Activated CD4-positive, alpha-beta T cell treated with anti-CD3 and anti-CD28 coated beads for 24 hours (primary cell): ENCODE data around the gene TYMP.

Source experiments
- DNase-seq, 2 donors: peaks; one replicate each; pipeline ENCODE4 v3.0.0-alpha.2; 2020; ENCODE audit warnings: low read depth in 2 of 2

Gene TYMP

DNA sequence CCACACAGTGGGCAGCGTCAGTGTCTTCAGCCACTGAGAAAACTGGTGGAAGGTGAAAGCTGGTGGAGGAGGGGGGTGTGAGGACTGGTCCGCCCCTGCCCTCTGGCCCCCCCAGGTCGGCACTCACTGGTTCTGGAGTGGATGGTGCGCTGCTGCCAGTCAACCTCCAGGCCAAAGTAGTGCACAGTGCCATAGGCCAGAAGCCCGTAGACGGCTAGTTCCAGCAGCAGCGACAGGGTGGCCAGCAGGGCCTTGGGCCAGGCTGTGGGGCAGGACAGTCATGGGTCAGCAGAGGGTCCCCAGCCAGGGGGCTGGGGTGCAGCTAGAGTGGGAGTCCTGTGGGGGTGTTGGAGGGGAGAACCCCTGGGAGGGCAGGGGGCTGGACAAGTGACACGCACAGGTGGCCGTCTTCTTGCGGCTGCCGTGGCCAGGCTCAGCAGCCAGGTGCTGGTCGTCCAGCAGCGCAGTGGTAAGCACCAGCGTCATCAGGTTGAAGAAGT is 24.5 kb downstream of the TYMP start:
- no peak for DNase-seq

DNA sequence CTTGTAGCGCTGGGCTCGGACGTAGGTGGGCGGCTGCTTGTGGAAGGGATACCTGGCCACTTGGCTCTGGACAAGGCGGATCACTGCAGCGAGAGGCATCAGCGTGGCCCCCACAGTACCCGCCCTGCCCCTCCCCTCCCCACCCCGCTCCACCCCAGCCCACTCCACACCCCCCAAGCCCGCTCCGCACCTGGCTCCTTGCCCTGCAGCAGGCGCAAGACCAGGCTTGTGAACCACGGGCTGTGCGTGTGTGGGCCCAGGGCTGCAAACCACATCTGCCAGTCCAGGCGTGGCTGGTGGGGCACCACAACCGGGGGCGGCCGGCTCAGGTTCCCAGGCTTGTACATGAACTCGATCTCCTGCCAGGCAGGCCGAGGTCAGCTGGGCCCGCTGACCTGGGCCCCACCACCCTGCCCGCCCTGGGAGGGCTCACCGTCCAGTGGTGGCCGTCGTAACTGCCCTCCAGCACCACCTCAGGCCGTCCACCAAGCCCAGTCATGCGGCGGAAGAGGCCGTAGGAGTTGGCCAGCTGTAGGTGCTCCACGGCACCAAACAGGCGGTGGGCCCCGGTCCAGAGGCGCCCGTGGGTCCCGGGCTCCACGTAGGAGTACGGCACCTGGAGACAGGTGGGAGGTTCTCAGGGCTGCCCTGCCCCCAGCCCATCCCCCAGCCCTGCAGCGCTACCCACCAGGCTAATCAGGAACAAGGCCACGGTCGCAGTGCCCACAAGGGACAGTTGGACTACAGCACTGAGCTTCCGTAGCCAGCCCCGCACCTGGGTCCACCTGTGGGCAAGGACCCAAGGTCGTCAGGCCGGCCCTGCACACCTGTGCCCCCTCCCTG is 25.2 kb downstream of the TYMP start:
- DNase-seq: no peak

DNA sequence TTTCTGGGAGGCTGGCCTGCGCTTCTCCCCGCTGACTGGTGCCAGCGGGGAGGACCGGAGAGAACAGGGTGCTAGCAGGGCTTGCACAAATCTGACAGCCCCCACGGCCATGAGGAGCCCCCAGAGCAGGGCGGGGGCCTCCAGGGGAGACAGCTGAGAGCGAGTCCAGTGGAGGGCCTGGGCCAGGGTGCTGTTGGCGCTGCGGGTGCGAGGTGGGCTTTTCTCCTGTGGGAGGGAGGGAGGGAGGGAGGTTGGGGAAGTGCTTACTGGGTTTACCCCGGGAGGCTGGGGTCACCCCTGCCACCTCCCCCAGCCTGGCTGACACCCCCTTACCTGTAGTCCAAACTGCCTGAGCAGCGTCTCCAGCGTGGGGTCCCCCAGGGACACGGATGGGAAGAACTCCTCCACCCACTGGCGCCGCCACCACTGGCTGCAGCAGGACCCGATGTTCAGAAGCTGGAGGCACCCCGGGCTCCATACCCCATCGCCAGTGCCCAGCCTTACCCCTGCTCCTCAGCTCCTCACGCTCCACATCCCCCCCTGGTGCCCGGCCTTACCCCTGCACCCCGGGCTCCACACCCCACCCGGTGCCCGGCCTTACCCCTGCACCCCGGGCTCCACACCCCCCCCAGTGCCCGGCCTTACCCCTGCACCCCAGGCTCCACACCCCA is 26.2 kb downstream of the TYMP start:
- no peak for DNase-seq

DNA sequence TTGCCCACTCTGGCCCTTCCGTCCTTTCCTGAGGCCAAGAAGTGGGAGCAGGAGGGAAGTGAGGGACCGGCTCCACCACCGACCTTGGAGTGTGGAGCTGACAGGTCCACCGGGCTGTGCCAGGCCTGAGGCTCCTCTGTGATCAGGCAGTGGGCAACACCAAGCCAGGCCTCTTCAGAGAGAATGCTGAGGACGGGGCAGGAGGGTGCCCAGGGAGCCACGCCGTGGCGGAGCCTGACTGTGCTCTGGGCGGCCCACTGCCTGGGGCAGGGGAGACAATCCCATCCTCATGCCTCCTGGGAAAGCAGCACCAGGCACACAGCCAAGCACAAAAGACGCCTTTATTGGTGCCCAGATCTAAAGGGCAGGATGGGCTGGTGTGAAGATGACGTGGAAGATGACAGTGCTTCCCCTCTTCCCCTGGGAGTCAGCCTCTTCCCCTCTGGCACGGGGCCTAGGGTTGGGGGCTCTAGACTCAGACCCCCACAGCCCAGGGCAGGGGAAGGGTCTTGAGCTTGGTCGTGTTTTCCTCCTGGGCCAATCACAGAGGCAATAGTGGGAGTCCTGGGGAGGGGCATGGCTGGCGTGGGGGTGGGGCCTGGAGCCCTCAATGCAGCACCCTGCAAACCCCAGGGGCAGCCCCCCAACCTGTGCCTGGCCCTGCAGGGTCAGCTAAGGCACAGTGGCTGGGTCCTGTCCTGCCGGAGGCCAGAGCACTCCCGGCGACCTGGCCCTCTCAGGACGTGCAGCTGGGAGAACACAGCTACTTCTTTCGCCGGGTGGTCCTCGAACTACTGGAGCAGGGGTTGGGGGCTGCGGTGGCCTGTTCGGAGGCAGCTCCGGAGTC is 27.0 kb downstream of the TYMP start:
- DNase-seq: no peak

DNA sequence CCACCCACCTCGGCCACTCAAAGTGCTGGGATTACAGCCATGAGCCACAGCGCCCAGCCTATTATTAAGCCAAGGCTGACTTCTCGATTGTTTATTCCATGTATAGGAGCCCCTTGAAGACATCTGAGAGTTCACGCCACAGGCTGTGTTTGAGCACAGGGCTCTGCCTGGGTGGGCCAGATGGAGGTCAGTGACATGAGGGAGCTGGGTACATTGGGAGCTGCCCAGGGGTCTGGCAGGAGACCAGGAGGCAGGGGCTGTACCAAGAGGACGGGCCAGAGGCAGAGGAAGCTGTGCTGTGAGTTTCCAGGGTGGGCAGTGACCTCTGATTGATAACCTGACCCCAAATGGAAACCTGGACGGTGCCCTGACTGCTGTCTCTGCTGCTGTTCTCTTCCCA is 27.7 kb downstream of the TYMP start:
- DNase-seq: no peak

DNA sequence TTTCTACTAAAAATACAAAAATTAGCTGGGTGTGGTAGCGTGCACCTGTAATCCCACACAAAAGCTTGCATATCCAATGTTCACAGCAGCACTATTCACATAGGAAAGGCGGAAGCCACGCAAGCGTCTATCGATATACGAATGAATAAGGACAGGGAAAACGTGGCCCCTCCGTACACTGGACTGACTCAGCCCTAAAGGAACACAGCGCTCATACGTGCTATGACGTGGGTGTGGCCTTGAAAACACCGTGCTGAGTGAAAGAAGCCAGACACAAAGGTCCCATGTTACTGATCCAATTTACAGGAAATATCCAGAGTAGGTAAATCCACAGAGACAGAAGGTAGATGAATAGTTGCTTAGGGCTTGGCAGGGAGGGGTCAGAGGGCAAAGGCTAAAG is 29.4 kb downstream of the TYMP start:
- DNase-seq: no peak

DNA sequence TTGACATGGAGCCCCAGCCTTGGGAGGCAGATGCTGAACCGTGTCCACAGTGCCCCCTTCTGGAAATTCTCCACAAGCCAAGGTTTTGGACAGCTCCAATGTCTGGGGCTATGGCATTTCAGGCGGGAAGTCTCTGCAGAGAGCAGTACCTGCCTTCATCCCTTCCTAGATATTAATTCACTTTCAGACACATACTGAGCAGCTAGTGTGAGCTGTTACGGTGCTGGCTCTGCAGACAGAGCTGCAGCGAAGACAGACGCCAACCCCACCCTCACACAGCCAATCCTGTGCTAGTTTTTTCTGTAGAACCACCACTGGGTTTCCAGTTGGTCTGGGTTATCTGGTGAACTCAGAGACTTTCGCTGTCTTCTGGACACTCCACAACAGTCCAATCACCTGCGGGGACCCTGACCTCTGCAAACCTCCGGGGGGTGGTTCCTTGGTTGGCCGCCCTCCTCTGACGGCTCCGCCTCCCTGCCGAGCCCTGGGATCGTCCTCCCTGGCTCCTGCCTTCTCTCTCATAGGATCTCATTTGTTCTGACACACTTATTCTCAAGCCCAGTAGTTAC is 31.4 kb downstream of the TYMP start:
- peak; percentile 43 to 61 for DNase-seq

DNA sequence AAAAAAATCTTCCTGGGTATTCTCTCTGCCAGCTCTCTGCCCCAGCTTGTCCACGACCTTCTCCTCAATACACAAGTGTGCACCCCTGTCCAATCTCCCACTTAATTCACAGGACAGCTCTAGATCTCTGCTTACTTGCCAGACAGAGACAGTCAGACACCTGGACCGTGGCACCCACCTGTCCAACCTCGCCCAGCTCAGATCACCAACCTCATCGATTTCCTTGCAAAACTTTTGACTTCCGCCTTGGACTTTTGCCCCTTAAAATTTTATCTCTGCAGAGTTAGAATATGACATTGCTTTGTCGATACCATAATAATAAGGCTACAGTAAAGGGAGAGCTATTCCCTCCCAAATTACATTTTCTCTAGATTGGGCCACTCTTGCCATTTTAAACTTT is 32.7 kb downstream of the TYMP start:
- no peak for DNase-seq

DNA sequence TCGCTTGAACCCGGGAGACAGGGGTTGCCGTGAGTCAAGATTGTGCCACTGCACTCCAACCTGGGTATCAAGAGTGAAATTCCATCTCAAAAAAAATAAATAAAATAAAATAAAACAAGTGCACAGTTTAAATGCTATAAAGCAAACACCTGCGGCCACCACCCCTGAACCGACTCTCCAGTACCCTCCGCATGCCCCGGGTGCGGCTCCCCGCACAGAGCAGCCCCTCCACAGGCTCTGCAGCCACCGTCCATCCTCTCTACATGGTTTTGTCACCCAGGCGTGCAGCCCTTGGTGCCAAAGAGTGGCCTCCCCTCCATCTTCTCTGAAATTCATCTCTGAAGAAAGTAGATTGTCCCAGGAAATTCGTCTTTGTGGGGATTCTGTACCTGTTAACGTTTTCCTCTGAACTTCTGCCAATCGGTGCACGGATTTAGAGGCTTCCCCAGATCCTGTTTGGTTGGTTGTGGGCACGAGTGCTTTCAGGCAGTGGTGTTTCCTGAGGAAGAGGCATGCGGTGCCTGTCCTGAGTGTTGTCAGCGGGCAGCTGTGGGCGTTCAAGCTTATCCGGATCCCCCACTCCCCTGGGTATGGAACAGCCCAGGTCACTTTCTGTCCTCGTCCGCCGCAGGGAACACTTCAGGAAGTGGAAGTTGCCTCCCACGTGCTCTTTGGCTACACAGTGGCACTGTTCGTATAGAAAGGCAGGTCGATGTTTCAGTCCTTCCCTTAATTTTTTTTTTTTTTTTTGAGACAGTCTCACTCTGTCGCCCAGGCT is 39.1 kb downstream of the TYMP start:
- DNase-seq: no peak

DNA sequence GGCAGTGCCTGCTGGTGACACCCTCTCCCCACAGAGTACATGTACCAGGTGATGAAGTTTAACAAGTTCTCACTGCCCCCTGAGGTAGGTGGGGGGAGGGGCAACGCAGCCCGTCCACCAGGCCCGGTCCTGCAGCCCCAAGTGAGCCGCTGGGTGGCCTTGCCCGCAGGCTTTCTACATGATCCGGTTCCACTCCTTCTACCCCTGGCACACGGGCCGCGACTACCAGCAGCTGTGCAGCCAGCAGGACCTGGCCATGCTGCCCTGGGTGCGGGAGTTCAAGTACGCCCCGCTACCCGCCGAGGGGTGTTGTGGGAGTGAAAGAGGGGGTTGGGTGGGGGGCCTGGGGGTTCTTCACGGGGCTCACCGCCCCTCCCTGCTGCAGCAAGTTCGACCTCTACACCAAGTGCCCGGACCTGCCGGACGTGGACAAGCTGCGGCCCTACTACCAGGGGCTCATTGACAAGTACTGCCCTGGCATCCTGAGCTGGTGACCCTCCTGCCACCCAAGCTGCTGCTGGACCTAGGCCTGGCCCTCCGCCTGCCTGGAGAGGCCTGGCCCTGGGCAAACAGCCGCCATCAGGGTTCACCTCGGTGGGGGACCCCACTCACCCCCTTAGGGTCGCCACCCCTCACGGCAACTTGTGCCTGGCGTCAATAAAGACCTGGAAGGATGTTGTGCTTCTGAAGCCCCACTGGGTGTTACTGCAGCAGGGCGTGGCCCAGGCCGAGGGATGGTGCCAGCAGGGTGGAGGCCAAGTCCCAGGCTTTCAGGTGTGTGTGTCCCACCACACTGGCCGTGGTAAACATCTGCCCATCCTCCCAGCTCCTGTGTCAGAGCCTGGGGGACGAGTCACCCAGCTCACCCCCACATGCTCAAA is 40.2 kb downstream of the TYMP start:
- DNase-seq: no peak

DNA sequence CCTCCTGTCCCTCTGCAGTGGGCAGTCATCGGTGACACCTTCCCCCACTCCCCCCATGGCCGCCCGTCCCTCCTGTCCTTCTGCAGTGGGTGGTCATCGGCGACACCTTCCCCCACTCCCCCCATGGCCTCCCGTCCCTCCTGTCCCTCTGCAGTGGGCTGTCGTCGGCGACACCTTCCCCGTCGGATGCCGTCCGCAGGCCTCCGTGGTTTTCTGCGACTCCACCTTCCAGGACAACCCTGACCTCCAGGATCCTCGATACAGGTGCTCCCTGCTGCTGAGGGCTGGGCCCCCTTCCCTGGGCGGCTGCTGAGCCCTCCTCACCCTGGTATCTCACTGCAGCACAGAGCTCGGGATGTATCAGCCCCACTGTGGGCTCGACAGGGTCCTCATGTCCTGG is 40.9 kb downstream of the TYMP start:
- DNase-seq: no peak

DNA sequence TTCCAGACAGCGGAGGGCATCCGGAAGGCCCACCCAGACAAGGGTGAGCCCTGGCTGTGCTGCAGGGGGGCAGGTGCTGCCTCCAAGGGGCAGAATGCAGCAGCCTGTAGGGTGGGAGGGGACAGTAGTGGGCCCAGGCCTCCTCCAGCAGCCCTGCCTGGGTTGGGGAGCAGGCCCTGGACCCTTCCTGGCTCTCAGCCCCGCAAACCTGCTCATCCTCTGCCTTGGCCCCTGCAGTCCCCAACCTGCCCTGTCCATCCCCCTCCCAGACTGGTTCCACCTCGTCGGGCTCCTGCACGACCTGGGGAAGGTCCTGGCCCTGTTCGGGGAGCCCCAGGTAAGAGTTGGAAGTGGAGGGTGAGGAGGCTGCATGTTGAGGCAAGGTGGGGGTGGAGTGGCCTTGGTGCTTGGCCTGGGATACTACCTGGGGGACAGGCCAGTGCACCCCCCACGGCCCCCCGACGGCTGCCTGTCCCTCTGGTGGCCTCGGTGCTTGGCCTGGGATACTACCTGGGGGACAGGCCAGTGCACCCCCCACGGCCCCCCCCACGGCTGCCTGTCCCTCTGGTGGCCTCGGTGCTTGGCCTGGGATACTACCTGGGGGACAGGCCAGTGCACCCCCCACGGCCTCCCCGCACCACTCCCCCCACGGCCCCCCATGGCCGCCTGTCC is 41.7 kb downstream of the TYMP start:
- DNase-seq: no peak

DNA sequence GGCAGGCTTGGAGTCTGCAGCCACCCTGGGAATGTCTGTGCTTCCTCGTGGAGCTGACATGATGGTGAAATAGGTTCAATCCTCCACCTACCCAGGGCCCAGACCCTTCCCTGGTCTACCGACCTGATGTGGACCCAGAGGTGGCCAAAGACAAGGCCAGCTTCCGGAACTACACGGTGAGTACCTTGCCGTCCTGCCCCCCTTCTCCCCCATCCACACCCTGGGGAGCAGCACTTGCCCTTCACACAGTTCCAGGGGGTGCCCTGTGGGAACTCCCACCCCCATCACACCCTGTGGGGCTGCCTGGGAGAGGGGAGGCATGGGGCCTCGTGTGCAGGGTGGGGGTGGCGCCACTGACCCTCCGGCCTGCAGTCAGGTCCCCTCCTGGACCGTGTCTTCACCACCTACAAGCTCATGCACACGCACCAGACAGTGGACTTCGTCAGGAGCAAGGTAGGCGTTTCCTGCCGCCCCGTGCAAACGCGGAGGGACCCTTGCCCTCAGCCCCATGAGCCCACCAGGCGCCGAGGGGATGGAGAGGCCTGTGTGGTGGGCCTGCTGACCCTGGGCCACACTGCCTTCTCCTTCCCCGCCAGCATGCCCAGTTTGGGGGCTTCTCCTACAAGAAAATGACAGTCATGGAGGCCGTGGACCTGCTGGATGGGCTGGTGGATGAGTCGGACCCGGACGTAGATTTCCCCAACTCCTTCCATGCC is 42.4 kb downstream of the TYMP start:
- no peak for DNase-seq

DNA sequence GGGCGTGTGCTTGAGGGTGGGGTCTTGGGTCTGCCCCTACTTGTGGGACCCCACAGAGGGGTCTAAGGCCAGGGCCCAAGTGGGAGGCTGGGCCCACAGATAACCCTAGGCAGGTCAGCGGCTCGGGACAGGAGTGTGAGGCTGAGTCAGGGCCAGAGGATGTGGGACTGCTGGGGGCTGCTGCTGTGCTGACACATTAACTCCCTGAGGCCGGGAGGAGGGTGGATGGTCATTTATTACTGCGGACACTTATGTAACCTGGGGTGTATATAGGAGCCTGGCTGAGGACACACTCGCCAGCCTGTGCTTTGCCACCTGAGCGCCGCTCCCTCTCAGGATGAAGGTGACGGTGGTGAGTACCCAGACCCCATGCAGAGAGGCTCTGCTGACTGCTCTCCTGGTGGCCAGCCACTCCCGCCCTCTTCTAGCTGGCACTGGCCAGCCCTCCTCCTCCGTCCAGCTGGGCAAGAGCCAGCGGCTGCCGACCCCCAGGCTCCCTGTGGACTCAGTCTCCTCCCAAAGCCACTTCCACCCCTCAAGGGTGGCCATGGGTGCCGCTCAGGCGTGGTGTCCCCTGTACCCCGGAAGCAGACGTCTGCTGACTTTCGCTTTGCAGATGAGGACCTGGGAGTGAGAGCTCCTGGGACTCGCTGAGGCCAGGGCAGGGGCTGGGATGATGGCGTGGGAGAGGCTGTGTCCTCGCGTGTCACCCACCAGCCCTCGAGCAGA is 43.1 kb downstream of the TYMP start, which contains the start of gene MIOX:
Gene MIOX, plus strand, starts transcription at position 299 of the 729 bp plus-strand sequence. Its CDS starts 39 bp downstream, at position 338.
- no peak for DNase-seq

DNA sequence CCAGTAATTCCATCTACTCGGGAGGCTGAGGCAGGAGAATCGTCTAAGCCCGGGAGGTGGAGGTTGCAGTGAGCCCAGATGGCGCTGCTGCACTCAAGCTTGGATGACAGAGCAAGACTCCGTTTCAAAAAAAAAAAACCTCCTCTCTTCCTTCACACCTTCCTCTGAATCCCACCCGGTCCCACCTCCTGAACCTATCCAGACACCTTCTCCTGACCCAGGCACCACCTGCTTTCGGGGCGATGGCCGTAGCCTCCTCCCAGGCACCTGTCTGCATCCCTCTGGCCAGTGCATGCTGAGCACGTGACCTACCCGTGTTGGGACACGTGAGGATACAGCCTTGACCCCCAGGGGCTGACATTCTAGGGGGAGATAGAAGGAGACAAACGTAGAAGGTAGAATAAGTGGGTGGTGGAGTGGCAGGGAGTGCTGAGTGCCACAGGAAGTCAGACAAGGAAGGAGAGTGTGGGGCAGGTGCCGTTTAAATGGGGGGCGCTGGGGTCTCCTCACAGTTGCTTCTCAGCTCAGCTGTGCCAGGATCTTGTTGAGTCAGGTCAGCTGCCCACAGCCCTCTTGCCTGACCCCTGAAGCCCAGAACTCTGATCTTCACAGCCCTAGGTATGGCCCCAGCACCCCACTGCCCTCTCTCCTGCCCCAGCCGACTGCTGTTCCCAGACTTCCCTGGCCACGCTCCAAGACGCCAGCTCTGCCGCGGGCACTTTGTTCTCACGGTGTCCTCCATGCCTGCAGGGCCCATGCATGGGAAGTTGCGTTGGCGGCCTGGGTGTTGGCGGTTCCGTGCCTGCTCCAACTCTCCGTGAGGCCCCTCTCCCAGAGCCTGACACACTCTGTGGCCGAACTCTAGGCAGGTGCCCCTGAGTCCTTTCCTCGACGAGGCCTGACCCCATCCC is 44.3 kb downstream of the TYMP start:
- no peak for DNase-seq

DNA sequence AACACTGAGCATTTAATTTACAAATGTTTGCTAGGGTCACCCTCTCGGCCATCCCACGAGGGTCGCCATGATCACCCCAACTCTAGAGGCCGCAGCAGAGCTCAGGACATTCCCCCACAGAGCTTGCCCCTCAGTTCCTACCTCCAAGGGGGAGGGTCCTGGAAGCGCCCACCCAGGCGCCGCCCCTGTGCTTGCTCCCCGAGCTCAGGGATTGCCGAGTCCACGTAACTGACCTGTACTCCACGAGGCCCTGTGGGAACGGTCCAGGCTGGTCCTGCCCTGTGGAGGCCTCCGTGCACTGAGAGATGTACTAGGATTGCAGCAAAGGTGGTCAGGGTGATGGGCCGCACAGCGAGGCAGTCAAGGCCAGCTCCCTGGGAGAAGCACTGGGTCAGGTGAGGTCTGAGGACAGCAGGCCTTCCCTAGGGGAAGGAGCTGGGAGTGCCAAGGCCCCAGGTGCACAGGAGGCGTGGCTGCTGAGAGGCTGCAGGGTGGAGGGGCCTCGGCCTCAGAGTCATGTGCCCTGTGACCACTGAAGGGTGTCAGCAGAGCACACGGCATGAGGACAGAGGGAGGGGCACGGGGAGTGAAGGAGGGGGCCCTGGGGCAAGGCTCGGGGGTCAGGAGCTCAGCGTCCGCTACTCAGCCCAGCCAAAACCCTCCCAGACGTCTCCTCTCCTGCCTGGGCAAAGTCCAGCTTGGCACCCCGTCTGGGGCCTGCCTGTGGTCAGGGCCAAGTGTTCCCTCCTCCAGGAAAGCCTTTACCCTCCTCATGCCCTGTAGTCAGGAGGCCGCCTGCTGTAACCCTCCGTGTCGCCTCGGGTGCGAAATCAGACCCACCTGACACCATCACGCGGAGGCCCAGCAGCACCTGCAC is 45.6 kb downstream of the TYMP start:
- no peak for DNase-seq
